CD1c-positive myeloid dendritic cell (primary cell): ENCODE data around the gene EXOC6B.

ENCODE experiments used
- DNase-seq: peaks from one replicate; pipeline ENCODE4 v3.0.0-alpha.2; 2016; ENCODE audit errors: extremely low spot score

Gene EXOC6B

GRCh38 chr2:72788756-72789155 is 37.1 kb downstream of the EXOC6B start:
- DNase-seq: no peak

- no peak for DNase-seq
These were observed 40.3 kb downstream of the EXOC6B start for GRCh38 chr2:72785517-72785916.

- no peak for DNase-seq
These were observed 43.3 kb downstream of the EXOC6B start for GRCh38 chr2:72782520-72782919.

- no peak for DNase-seq
These were observed 44.4 kb downstream of the EXOC6B start for GRCh38 chr2:72781480-72781879.

DNA sequence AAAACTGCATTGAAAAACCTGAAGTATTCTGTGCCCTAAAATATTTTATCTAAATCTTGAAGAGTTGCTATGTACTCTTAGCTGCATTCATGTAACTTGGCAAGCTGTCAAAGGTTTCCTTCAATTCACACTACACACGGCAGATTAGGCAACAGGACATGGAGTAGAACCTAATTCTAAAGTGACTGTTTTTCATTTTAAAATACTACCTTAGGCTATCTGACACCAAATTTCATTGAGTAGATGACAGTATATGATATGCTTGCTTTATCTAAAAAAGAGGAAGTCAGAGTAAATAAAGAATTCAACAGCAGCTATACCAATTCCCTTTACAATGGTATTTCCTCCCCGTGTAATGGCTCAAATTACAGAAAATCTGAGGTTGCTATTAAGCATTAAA is 45.4 kb downstream of the EXOC6B start:
- DNase-seq: no peak

DNA sequence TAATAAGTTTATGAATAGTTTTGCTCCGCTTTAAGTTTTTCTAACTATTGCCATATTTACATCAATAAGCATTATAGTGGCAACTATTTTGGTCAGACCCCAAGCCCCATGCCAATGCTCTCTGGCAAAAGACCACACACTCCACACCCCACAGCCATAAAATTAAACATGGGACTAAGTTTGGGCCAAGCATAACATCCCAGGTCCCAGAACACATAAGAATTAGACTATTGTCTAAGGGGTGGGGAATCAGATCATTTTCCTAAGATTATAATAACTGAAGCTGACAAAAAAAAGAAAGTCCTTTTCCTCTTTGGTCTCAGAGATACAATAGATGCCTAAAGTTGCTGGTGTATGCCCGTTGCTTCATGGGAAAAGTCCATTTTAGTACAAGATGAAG is 46.3 kb downstream of the EXOC6B start:
- DNase-seq: no peak

- DNase-seq: no peak
These were observed 47.4 kb downstream of the EXOC6B start for GRCh38 chr2:72778410-72778809.

GRCh38 chr2:72770879-72771461 is 54.9 kb downstream of the EXOC6B start:
- peak; percentile 86 for DNase-seq

DNA sequence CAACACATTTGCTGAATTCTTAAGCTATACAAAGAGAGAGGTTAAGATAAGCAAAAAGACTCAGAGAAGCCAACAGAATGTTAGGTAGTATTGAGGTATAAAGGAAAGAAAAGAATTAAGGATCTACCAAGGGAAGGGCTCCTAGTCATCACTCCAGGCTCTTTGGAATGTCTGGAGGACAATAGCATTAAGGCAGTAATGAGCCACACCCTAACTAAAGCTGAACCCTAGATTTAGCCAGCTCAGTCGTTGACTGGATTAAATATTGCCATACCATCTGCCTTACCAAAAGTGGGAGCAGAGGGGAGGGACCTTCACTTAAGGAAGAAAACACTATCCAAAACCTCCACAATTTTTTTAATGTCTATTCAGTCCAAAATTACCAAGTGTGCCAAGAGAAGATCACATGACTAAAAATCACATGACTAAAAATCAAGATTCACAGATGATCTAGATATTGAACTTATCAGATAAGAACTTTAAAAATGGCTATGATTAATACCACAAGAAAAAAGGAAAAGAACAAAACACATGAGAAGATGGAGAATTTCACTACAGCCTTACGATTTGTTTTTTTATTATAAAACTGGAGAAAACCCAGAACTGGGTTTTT is 59.7 kb downstream of the EXOC6B start:
- no peak for DNase-seq

DNA sequence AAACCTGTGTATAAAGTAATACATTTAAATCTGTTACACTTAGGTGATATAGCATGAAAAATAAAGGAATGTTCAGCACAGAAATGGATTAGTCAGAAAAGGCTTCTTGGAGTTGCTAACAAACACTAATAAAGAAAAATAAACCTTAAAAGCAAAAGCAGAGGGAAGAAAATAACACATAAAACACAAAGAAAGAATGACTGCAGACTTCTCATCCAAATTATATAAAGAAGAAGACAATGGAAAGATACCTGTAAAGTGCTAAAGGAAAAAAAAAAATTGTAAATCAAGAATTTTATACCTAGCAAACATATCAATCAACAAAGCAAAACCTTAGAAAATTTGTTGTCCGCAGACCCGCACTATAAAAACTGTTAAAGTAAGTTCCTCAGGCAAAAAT is 63.6 kb downstream of the EXOC6B start:
- DNase-seq: no peak

- DNase-seq: no peak
These were observed 66.1 kb downstream of the EXOC6B start for GRCh38 chr2:72759755-72760154.

DNA sequence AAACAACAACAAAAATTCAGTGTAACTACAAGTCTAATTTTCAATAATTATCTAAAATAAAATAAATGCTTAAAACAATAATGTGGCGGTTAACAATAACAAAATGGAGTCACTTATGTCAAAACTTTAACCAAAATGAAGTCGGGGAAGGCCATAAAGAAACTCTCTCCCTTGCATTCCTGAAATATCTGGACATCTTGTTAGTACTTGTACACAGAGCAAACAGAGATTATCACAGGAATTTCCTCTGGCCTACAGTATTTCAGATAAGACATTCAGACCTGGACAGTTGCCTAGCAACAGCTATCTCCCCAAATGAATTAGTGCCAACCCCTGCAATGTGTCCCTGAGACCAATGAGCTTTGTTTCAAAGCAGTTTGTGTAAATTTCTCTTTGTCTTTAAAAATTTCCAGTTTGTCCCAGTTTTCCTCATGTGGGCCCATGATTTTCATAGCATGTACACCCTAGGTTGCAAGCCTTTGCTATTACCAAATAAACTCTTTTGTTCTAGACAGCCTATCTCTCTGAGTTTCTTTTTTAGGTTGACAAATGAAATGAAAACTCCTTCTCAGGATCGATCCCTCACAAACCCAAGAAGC is 68.6 kb downstream of the EXOC6B start:
- DNase-seq: no peak

DNA sequence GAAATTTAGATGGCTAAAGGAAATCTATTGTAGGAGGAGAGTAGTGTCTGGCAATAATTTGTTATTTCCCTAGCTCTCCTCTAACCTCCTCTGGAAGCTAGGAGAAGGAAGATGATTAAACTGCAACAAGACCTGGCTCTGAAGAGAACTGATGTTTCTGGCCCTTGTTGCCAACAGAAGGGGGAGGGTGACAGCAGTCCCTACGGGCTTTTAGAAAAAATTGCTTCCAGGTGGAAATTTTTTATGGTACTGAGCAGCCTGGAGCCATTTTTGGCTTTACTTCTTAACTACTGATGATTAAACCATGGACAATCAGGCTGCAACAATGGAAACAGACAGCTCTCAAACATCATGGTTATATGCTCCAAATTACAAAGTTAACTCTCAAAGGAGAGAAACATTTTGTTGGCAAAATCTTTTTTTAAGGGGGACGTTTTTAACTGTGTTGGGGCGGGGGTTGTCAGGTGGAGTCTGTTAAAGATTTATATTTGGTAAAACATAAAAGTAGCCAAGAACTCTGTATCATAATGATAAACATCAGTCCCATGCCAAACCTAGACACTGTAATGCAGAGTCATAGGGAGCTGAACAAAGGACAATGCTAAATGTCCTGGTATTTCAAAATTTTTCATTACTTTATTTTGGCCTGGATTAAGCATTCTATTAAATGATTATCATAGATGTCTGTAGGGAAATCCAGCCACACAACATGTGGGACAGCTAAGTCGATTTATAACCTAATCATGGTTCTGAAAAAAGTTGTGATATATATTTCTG is 70.0 kb downstream of the EXOC6B start:
- no peak for DNase-seq

DNA sequence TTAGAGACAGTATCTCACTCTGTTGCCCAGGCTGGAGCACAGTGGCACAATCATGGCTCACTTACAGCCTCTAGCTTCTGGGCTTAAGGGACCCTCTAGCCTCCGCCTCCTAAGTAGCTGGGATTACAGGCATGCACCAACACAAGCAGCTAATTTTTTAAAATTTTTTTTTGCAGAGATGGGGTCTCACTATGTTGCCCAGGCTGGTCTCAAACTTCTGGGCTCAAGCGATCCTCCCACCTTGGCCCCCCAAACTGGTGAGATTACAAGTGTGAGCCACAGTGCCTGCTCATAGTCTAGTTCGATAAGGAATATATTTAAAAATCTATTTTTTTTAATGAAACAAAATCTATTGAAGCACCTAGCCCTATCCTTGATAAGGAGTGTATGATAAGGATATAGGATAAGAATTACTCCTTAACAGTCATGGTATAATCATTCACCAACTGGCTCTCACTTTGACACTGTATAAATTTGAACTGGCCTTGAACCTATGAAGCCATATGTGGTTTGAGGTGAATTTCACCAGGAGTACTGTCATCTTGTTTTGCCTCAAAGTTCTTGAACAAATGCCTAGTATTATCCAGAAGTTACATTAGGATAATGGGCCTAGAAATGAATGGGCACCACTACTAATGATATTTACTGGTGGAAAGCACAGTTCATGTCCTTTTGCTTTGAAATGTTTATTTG is 71.1 kb downstream of the EXOC6B start:
- DNase-seq: no peak

- no peak for DNase-seq
These were observed 74.7 kb downstream of the EXOC6B start for GRCh38 chr2:72750977-72751639.

GRCh38 chr2:72750466-72750865 is 75.4 kb downstream of the EXOC6B start:
- DNase-seq: no peak

DNA sequence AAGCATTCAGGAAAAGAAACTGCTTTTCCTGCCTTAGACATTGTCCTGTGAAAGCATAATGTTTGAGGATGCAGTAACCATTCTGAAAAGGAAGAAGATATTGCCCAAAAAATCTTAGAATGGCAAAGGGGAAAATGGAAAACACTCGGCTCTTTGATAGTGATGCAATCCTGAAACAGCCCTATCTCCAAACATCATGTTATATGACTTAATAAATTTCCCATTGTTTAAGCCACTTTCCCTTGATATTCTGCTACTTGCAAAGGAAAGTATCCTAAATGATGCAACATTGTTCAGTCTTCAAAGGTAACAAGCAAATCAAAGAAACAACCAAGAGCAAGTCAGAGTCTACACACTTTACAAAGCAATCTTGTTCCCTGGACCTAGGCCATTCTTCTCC is 78.5 kb downstream of the EXOC6B start:
- DNase-seq: no peak

DNA sequence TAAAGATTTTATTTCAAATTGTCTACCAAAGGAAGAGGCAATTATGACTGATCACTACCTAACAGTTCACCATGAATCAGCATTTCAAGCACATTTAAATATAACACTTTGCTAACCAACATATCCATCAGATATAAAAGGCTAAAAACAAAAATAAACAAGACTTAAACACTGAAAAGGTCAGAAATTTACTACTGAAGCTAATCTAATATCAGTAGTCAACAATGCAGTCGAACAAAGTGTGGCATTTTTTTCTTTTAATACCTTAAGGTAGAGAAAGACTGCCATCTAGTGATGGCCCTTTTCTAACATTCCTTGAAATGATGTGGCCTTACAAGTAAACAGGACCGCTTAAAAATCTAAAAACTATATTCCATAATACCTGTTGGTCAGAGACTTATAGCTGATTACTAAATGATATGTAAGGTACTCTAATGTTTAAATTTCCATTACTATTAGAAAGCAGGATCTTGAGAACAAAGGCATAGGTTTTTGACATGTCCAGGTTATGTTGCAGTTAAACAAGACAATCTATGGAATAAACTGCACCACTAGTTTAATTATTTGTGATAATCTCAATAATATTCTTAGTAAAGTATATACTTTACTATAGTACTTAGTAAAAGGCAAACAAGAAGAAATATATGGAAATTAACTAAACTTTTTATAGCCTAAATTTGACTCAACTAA is 80.0 kb downstream of the EXOC6B start:
- DNase-seq: peak; percentile 48

GRCh38 chr2:72744049-72744448 is 81.8 kb downstream of the EXOC6B start:
- no peak for DNase-seq

GRCh38 chr2:72743481-72743880 is 82.4 kb downstream of the EXOC6B start:
- no peak for DNase-seq

- no peak for DNase-seq
These were observed 87.7 kb downstream of the EXOC6B start for GRCh38 chr2:72738096-72738495.
